ENCODE data around the gene GUCY1A1.
"Not testable (repeated sequence)": the region's sequence is repeated elsewhere in the genome, so short reads cannot be mapped to it uniquely, and the experiment has no call there.

The GUCY1A1 gene, protein sequence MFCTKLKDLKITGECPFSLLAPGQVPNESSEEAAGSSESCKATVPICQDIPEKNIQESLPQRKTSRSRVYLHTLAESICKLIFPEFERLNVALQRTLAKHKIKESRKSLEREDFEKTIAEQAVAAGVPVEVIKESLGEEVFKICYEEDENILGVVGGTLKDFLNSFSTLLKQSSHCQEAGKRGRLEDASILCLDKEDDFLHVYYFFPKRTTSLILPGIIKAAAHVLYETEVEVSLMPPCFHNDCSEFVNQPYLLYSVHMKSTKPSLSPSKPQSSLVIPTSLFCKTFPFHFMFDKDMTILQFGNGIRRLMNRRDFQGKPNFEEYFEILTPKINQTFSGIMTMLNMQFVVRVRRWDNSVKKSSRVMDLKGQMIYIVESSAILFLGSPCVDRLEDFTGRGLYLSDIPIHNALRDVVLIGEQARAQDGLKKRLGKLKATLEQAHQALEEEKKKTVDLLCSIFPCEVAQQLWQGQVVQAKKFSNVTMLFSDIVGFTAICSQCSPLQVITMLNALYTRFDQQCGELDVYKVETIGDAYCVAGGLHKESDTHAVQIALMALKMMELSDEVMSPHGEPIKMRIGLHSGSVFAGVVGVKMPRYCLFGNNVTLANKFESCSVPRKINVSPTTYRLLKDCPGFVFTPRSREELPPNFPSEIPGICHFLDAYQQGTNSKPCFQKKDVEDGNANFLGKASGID

DNA sequence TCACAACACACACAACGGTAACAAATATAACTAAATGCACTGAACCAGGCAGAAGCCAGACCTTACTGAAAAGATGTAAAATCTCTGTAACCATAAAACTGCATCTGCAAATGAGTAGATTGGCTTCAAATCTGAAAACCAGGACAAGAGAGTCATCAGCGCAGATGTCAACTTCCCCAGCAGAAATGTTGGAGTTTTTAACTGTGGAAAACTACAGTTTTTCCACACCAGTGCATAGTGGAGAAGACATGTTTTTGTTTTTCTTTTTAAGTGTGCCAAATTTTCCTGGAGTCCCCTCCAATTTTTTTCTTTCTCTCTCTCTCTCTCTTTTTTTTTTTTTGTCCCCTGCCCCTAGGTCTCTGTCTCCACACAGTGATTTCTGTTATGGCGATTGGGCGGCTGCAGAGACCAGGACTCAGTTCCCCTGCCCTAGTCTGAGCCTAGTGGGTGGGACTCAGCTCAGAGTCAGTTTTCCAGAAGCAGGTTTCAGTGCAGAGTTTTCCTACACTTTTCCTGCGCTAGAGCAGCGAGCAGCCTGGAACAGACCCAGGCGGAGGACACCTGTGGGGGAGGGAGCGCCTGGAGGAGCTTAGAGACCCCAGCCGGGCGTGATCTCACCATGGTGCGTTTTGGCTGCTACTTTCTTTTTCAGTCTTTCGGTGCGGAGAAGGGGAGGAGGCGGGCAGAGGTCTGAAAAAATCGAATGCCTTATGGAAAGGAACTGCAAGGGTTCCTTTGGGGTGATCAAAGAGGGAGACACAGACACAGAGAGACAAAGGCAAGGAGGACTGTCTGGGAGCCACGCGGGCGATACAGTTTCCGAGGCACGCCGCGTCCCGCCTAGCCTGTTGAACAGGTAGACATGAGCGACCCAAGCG is at the start of gene GUCY1A1:
Gene GUCY1A1, plus strand, starts transcription at position 505 of the 878 bp plus-strand sequence. CDS start 30,020 bp downstream, outside the sequence.
- DNase-seq (ENCODE audit: low spot score), result peak; percentile 22

- no peak for DNase-seq (ENCODE audit: low spot score)
Measured at GRCh38 chr4:155617296-155617695, 49.4 kb upstream of the GUCY1A1 start.

DNA sequence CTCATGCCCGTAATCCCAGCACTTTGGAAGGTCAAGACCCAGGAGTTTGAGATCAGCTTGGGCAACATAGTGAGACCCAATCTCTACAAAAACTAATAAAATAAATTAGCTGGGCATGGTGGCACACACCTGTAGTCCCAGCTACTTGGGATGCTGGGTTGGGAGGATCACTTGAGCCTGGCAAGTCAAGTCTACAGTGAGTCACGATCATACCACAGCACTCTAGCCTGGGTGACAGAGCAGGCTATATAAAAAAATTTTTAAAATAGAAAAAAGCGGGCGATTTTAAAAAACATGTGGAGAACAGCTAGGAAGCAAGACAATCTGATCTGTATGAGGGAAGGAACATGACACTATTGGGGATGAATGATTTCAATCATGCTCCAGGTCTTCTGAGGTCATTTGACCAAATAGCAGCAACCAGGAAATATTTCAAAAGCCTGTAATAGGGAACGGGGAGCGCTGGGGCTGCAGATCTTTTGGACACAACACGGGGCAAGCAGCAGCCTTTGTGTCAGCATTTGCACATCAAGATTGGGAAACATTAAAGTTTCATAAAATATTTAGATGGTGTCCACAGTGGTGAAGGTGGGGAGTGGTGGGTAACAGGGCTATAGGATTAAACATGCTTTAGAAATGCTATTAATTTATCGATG is 48.3 kb upstream of the GUCY1A1 start:
- no peak for DNase-seq (ENCODE audit: low spot score)

DNA sequence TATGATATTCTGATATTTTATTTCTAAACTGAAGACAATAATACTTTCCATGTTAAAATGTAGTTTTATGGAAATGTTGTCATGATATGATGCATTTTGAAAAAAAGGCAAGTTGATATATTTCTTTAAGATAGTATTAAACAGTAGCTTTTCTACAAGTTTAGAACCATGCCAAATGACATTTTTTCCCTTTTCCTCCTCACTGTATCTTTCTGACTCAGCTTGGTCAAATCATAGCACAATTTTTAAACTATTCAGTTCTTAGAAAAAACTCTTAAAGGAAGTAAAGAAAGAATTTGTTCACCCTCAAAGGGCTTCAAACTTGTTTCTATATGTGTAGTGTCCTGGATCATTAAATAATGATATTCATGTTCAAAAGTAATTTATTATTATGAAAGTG is 46.0 kb upstream of the GUCY1A1 start:
- DNase-seq (ENCODE audit: low spot score), result no peak

GRCh38 chr4:155624478-155624877 is 42.2 kb upstream of the GUCY1A1 start:
- no peak for DNase-seq (ENCODE audit: low spot score)

DNA sequence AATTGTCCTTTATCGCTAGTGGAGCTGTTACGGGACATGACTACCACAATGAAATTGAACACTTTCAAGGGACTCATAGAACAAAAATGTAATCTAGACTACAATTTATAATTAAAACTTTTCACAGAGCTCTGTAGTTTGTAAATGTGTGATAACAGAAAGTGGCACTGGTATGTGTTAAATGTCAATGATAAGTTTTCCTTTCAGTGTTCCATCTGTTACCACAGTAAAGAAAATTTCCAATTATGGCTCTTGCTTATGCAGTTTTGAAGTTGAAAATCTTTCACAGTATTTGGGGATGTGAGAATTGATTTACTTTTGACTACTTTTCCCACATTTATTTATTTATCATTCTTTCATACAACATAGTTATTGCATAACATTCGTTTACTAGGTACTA is 40.1 kb upstream of the GUCY1A1 start:
- DNase-seq (ENCODE audit: low spot score), result no peak

DNA sequence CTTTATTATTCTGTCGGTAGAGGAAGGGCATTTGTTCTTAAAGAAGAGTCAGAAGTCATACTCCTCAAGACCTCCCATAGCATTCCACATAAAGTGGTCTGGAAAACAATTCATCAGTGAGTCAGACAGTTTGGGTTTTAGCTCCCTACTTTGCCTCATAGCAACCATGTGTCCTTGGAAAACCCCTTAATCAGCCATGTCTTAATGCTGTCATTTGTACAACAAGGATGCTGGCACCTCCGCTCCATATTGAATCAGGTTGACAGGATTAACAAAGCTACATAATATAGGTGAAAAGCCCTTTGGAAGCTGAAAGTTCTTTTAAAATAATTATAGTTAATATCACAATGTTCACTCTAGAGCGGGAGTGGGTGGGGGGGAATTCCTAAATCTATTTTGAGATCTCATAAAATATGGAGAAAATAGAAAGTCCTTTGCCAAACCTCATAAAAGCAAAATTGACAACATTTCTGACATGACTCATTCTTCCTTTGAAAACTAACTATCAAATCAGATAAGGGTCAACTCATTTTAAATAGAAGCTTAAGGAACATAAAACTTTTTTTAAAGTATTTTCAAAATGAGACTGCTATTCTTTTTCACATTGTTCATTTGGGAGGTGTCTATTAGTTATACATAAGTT is 37.3 kb upstream of the GUCY1A1 start:
- peak; percentile 30 for DNase-seq (ENCODE audit: low spot score)

DNA sequence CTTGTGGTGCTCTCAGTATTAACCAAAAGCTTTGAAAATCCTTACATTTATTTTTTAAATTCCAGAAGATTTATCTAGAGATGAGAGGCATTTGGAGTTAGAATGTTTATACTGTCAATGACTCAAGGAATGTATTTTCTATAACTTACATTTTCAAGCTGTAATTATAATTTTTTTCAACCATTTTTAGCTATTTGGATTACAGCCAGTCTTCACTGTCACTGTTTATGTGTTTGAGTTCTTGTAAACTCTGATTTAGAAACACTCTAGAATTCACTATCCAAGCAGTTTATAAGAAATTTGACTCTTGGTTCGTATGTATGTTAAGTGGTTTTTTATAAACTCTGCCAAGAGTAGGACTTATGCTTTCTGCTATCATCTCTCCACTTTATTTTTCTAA is 36.7 kb upstream of the GUCY1A1 start:
- DNase-seq (ENCODE audit: low spot score), result no peak

GRCh38 chr4:155632310-155632840 is 34.3 kb upstream of the GUCY1A1 start:
- DNase-seq (ENCODE audit: low spot score), result no peak

GRCh38 chr4:155638195-155638965 is 28.3 kb upstream of the GUCY1A1 start:
- no peak for DNase-seq (ENCODE audit: low spot score)

GRCh38 chr4:155639704-155640523 is 26.7 kb upstream of the GUCY1A1 start:
- no peak for DNase-seq (ENCODE audit: low spot score)

GRCh38 chr4:155640751-155641150 is 25.9 kb upstream of the GUCY1A1 start:
- no peak for DNase-seq (ENCODE audit: low spot score)

GRCh38 chr4:155643087-155643486 is 23.6 kb upstream of the GUCY1A1 start:
- DNase-seq (ENCODE audit: low spot score), result no peak

- no peak for DNase-seq (ENCODE audit: low spot score)
Measured at GRCh38 chr4:155646001-155646400, 20.6 kb upstream of the GUCY1A1 start.

GRCh38 chr4:155650785-155651184 is 15.9 kb upstream of the GUCY1A1 start:
- DNase-seq (ENCODE audit: low spot score), result not testable (repeated sequence)

DNA sequence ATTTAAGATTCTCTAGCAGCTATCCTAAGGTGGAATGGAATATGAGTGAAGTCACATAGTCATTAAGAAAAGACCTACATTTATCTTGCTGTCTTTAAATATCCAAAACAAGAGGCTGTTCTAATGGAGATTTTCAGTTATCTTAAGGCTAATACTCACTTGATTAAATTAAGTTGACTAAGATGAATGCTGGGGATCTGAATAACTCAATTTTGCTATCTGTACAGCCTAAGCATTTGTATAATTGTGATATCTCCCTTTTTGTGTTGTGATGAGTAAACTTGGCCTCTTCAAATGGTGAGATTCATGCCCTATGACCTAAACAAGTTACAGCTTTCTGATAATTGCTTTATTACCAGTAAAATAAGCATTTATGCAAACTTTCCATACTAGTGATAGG is 13.6 kb upstream of the GUCY1A1 start:
- no peak for DNase-seq (ENCODE audit: low spot score)

GRCh38 chr4:155656025-155656424 is 10.6 kb upstream of the GUCY1A1 start:
- no peak for DNase-seq (ENCODE audit: low spot score)

- DNase-seq (ENCODE audit: low spot score), result no peak
Measured at GRCh38 chr4:155657169-155657568, 9.5 kb upstream of the GUCY1A1 start.

GRCh38 chr4:155657985-155658680 is 8.5 kb upstream of the GUCY1A1 start:
- DNase-seq (ENCODE audit: low spot score), result no peak

All from D341Med (cell line).